Stimulated activated CD8-positive, alpha-beta memory T cell treated with anti-CD3 and anti-CD28 coated beads, Interleukin-12 subunit alpha, Interleukin-12 subunit beta, amount 100 ng/mL, for 4 hours (primary cell): Measurements from ENCODE around the gene TANC2.
"Not testable (repeated sequence)": the region's sequence is repeated elsewhere in the genome, so short reads cannot be mapped to it uniquely, and the experiment has no call there.

Experiments
- DNase-seq: peaks from one replicate; pipeline ENCODE4 v3.0.0-alpha.2; 2020; ENCODE audit warnings: low read depth

Gene TANC2

GRCh38 chr17:62964506-62964905 lies 1.5 kb upstream of the TANC2 start:
- DNase-seq = no peak

GRCh38 chr17:62965174-62965685 lies 805 bp upstream of the TANC2 start:
- DNase-seq = no peak

GRCh38 chr17:62966426-62967204 lies 580 bp downstream of the TANC2 start:
- peak; percentile 6 for DNase-seq

GRCh38 chr17:62967205-62967529 lies 1.1 kb downstream of the TANC2 start:
- DNase-seq = no peak

GRCh38 chr17:62968445-62968923 lies 2.4 kb downstream of the TANC2 start:
- peak; percentile 15 for DNase-seq

- no peak for DNase-seq
These were observed 4.6 kb downstream of the TANC2 start for GRCh38 chr17:62970610-62971009.

GRCh38 chr17:62971853-62972252 lies 5.8 kb downstream of the TANC2 start:
- DNase-seq = no peak

GRCh38 chr17:62974788-62975187 lies 8.8 kb downstream of the TANC2 start:
- no peak for DNase-seq

GRCh38 chr17:62975206-62975605 lies 9.2 kb downstream of the TANC2 start:
- no peak for DNase-seq

GRCh38 chr17:62976643-62977231 lies 10.7 kb downstream of the TANC2 start:
- DNase-seq = not testable (repeated sequence)

- DNase-seq = no peak
These were observed 14.8 kb downstream of the TANC2 start for GRCh38 chr17:62980842-62981241.

GRCh38 chr17:62981933-62982332 lies 15.9 kb downstream of the TANC2 start:
- no peak for DNase-seq

- DNase-seq = no peak
These were observed 18.8 kb downstream of the TANC2 start for GRCh38 chr17:62984801-62985200.

GRCh38 chr17:62986549-62986948 lies 20.5 kb downstream of the TANC2 start:
- no peak for DNase-seq

GRCh38 chr17:62987136-62987535 lies 21.1 kb downstream of the TANC2 start:
- DNase-seq = no peak

- no peak for DNase-seq
These were observed 23.5 kb downstream of the TANC2 start for GRCh38 chr17:62989501-62989900.

- no peak for DNase-seq
These were observed 28.9 kb downstream of the TANC2 start for GRCh38 chr17:62994931-62995330.

- DNase-seq = no peak
These were observed 29.4 kb downstream of the TANC2 start for GRCh38 chr17:62995377-62995885.

- DNase-seq = no peak
These were observed 30.2 kb downstream of the TANC2 start for GRCh38 chr17:62996221-62996620.

- no peak for DNase-seq
These were observed 32.1 kb downstream of the TANC2 start for GRCh38 chr17:62998166-62998565.

GRCh38 chr17:62998665-62999393 lies 32.8 kb downstream of the TANC2 start:
- DNase-seq = no peak

GRCh38 chr17:62999736-63000135 lies 33.7 kb downstream of the TANC2 start:
- DNase-seq = no peak
